Measurements from ENCODE around the gene MAP2K5. TPM values are rescaled to one million over a fixed set of nuclear protein-coding genes. Genes with fewer than 3 reads are reported as not detected.

The MAP2K5 gene
- total and polyA plus RNA-seq, 8 donors = 13.5 to 25.0 (median 20.8) TPM

- ATAC-seq = no peak
- intact Hi-C loops (cut with DNase I) = no loop called here
Measured at GRCh38 chr15:67784090-67784781, 241.7 kb downstream of the MAP2K5 start.

GRCh38 chr15:67784856-67785430 is 242.4 kb downstream of the MAP2K5 start:
- Histone ChIP-seq H3K4me1 (no peaks in the 10 kb centered on the region), H3K27me3 (no peaks in the 10 kb centered on the region), H3K27ac (no peak overlapping the region), H3K9me3 (no peaks in the 10 kb centered on the region), H3K4me3 (no peak overlapping the region), H3K36me3 (peaks cover 0 to 13% of the 10 kb centered on the region in 2 donors)
- DNase-seq (no peak), ATAC-seq (no peak)
- TF ChIP-seq CTCF (IDR thresholded peaks at IDR 0.05) = no peak
- intact Hi-C loops (cut with DNase I) = no loop called here

More at GRCh38 chr15:67784090-67784781, 241.7 kb downstream of the MAP2K5 start:
- Histone ChIP-seq H3K4me1 (no peaks in the 10 kb centered on the region), H3K9me3 (no peaks in the 10 kb centered on the region), H3K36me3 (peaks cover 0 to 13% of the 10 kb centered on the region in 2 donors), H3K27ac (no peak overlapping the region), H3K27me3 (no peaks in the 10 kb centered on the region), H3K4me3 (no peak overlapping the region)
- DNase-seq = no peak
- no peak for TF ChIP-seq CTCF (IDR thresholded peaks at IDR 0.05)

GRCh38 chr15:67785431-67785830 is 242.9 kb downstream of the MAP2K5 start:
- Histone ChIP-seq H3K4me1 (no peaks in the 10 kb centered on the region), H3K9me3 (no peaks in the 10 kb centered on the region), H3K36me3 (peaks cover 0 to 13% of the 10 kb centered on the region in 2 donors), H3K4me3 (no peak overlapping the region), H3K27ac (no peak overlapping the region), H3K27me3 (no peaks in the 10 kb centered on the region)
- ATAC-seq (no peak), DNase-seq (no peak)
- intact Hi-C loops (cut with DNase I) = no loop called here
- TF ChIP-seq CTCF (IDR thresholded peaks at IDR 0.05) = no peak

GRCh38 chr15:67786646-67787045 is 244.1 kb downstream of the MAP2K5 start:
- Histone ChIP-seq H3K4me1 (no peaks in the 10 kb centered on the region), H3K36me3 (peaks cover 0 to 13% of the 10 kb centered on the region in 2 donors), H3K27me3 (no peaks in the 10 kb centered on the region), H3K4me3 (no peak overlapping the region), H3K27ac (no peak overlapping the region), H3K9me3 (no peaks in the 10 kb centered on the region)
- intact Hi-C loops (cut with DNase I) = no loop called here
- no peak for ATAC-seq
- no peak for DNase-seq
- no peak for TF ChIP-seq CTCF (IDR thresholded peaks at IDR 0.05)

- H3K9me3 ChIP-seq = no peaks in the 10 kb centered on the region
- H3K27me3 ChIP-seq = no peaks in the 10 kb centered on the region
- ATAC-seq (no peak), DNase-seq (no peak)
- intact Hi-C loops (cut with DNase I) = no loop called here
- H3K4me1 ChIP-seq = no peaks in the 10 kb centered on the region
- H3K36me3 ChIP-seq = peaks cover 0 to 3% of the 10 kb centered on the region in 2 donors
- no peak overlapping the region for H3K27ac ChIP-seq
- H3K4me3 ChIP-seq = no peak overlapping the region
- no peak for TF ChIP-seq CTCF (IDR thresholded peaks at IDR 0.05)
Measured at GRCh38 chr15:67788986-67789385, 246.5 kb downstream of the MAP2K5 start.

All from left lung (tissue), 10 donors.